Measurements from ENCODE around the gene MTAP. TPM values are rescaled to one million over a fixed set of nuclear protein-coding genes. Genes with fewer than 3 reads are reported as not detected.

MTAP gene
- total RNA-seq, 1 experiment from 2014 or later, result 102 TPM

DNA sequence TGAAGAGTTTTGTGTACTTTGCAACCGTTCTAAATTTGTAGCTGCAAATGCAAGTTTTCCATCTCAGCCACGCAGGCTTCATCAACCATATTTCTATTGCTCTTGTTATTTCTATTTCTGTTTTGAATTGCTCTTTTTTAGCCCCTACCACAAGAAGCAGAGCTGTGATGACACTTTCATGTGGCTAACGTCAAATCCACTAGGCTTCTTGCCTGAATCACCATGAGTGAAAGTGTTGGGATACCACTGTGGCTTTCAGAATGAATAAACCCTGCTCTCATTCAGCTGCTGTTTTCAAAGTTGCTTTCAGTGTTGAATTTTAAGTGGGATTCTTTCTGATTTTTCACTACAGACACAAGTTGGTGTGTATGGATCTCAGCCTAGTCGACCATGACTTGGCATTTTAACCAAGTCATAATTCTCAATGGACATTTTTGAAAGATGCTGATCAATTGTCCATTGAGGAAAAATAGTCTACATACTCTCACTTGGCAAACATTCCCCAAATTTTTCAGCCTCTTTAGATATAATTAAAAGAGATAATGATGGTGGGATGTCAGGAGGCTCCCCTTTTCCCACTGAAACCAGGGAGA is 41.0 kb upstream of the MTAP start:
- peaks cover 96% of the 10 kb centered on the region for H3K27me3 Mint-ChIP-seq (ENCODE audit: low read depth)
- H3K27me3 ChIP-seq (ENCODE audit: insufficient read depth, low read length), result peaks cover 18% of the 10 kb centered on the region
- H3K79me1 ChIP-seq (ENCODE audit: insufficient read depth, low read depth, low read length, poor library complexity, severe bottlenecking), result no peaks in the 10 kb centered on the region
- H4K91ac ChIP-seq (ENCODE audit: insufficient read length, low read depth, low read length), result no peak overlapping the region
- no peak overlapping the region for H3T11ph ChIP-seq (ENCODE audit: low read length)
- no peak overlapping the region for H3K18ac ChIP-seq (ENCODE audit: insufficient read length, low read depth, low read length)
- DNase-seq, result no peak
- no peak overlapping the region for H2BK20ac ChIP-seq (ENCODE audit: low read depth, low read length, poor library complexity, severe bottlenecking)
- H3K23me2 ChIP-seq (ENCODE audit: insufficient read length, low read depth, low read length, poor library complexity, severe bottlenecking), result no peaks in the 10 kb centered on the region
- no peak overlapping the region for H3K9ac ChIP-seq (ENCODE audit: extremely low read depth, insufficient read length, low read length)
- H3K4me1 Mint-ChIP-seq, result no peaks in the 10 kb centered on the region
- no peak overlapping the region for H4K5ac ChIP-seq (ENCODE audit: insufficient read length, low read depth, low read length)
- no peaks in the 10 kb centered on the region for H3K36me3 Mint-ChIP-seq (ENCODE audit: insufficient read depth in 1 of 3, low read depth in 3 of 3)
- no peak overlapping the region for H2AK5ac ChIP-seq (ENCODE audit: insufficient read length, low read length)
- H2BK120ac ChIP-seq (ENCODE audit: low read depth, low read length, poor library complexity, severe bottlenecking), result no peak overlapping the region
- H4K8ac ChIP-seq (replicated peaks; ENCODE audit: insufficient read length, low read depth, low read length), result no peak overlapping the region
- no peaks in the 10 kb centered on the region for H3K9me3 ChIP-seq (ENCODE audit: control insufficient read depth, low read depth, low read length)
- no peak for TF ChIP-seq CTCF (conservative IDR thresholded peaks at IDR 0.05)
- no peak overlapping the region for H2AFZ ChIP-seq (ENCODE audit: low read length)
- H3K4me2 ChIP-seq (ENCODE audit: insufficient read depth, insufficient read length, low read length), result no peak overlapping the region
- WGBS (ENCODE audit: extremely low coverage, insufficient read length, low lambda C conversion rate), result no CpG with 5 or more reads among the region's 4 CpGs
- no peak overlapping the region for H3K14ac ChIP-seq (ENCODE audit: insufficient read depth, low read length)
- no peak overlapping the region for H2BK15ac ChIP-seq (ENCODE audit: low read depth, low read length)
- H3K79me2 ChIP-seq (ENCODE audit: insufficient read depth, low read length), result no peaks in the 10 kb centered on the region
- H3K27ac ChIP-seq (ENCODE audit: insufficient read length, low read depth, low read length), result no peak overlapping the region
- H3K56ac ChIP-seq (ENCODE audit: insufficient read length, low read depth, low read length), result no peak overlapping the region
- H4K20me1 ChIP-seq (ENCODE audit: control insufficient read depth, insufficient read depth, insufficient read length), result no peaks in the 10 kb centered on the region
- H3K4me3 Mint-ChIP-seq, result no peak overlapping the region
- no peaks in the 10 kb centered on the region for H3K4me1 ChIP-seq (ENCODE audit: insufficient read depth, low read length)
- no peaks in the 10 kb centered on the region for H3K9me3 Mint-ChIP-seq
- H3K4ac ChIP-seq (ENCODE audit: low read depth, low read length), result no peak overlapping the region
- H3K27ac Mint-ChIP-seq, result no peak overlapping the region
- no peak overlapping the region for H2BK12ac ChIP-seq (ENCODE audit: insufficient read length, low read depth, low read length)
- H3K23ac ChIP-seq (ENCODE audit: insufficient read length, low read depth, low read length), result no peak overlapping the region
- no peak overlapping the region for H2BK5ac ChIP-seq (ENCODE audit: insufficient read length, low read length)

Measured in H9 (cell line).